ENCODE results near the gene GEMIN4. TPM values are rescaled to one million over a fixed set of nuclear protein-coding genes. Genes with fewer than 3 reads are reported as not detected.

The GEMIN4 gene
- total and polyA plus RNA-seq, 2 donors from 2014 or later, result 4.6 to 14.8 TPM

DNA sequence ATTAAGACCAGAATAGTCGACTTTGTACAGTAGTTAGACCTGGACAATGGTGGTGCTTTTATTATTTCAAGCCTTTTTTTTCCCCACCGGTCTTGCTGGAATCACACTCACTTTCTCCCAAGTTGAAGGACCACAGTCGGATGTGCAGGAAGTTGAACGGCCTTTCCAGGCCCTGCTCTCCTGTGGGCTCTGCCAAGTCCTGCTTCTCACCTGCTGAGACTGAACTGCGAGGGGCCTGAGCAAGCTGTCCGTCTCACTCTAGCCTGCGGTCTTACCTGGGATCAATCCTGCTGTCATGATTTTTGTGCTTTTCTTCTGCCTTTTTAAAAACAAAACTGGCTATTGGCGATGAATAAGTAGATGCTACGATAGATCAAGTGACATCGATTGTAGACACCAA is 18.3 kb downstream of the GEMIN4 start:
- H3K4me1 ChIP-seq (ENCODE audit: control insufficient read depth in 2 of 3, insufficient read depth in 2 of 3, low read depth in 1 of 3, low read length in 3 of 3), result peaks cover 0 to 6% (median 0%) of the 10 kb centered on the region in 3 donors
- H3K27ac ChIP-seq (ENCODE audit: low read depth in 2 of 2, low read length in 2 of 2), result no peak overlapping the region
- H3K4me3 ChIP-seq (ENCODE audit: low read length in 3 of 3), result peak overlapping the region in 2 of 3 donors; percentile 7 to 49
- TF ChIP-seq, protein P1, sequence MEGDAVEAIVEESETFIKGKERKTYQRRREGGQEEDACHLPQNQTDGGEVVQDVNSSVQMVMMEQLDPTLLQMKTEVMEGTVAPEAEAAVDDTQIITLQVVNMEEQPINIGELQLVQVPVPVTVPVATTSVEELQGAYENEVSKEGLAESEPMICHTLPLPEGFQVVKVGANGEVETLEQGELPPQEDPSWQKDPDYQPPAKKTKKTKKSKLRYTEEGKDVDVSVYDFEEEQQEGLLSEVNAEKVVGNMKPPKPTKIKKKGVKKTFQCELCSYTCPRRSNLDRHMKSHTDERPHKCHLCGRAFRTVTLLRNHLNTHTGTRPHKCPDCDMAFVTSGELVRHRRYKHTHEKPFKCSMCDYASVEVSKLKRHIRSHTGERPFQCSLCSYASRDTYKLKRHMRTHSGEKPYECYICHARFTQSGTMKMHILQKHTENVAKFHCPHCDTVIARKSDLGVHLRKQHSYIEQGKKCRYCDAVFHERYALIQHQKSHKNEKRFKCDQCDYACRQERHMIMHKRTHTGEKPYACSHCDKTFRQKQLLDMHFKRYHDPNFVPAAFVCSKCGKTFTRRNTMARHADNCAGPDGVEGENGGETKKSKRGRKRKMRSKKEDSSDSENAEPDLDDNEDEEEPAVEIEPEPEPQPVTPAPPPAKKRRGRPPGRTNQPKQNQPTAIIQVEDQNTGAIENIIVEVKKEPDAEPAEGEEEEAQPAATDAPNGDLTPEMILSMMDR (IDR thresholded peaks at IDR 0.05; ENCODE audit: borderline replicate concordance, extremely low read depth, insufficient read depth), result no peak
- H3K36me3 ChIP-seq (ENCODE audit: control insufficient read depth in 2 of 3, insufficient read depth in 3 of 3, low read length in 3 of 3), result no peaks in the 10 kb centered on the region
- DNase-seq (peak in 1 of 5 donors; percentile 16), FAIRE-seq (no peak)
- intact Hi-C loops (cut with DNase I), result no loop called here
- H3K9me3 ChIP-seq (ENCODE audit: control insufficient read depth in 2 of 3, insufficient read depth in 1 of 3, low read length in 3 of 3), result no peaks in the 10 kb centered on the region
- peak overlapping the region in 1 of 3 donors; percentile 35 for H3K9ac ChIP-seq (ENCODE audit: low read length in 3 of 3)
- H3K27me3 ChIP-seq (ENCODE audit: control insufficient read depth, insufficient read depth, low read length), result no peaks in the 10 kb centered on the region

DNA sequence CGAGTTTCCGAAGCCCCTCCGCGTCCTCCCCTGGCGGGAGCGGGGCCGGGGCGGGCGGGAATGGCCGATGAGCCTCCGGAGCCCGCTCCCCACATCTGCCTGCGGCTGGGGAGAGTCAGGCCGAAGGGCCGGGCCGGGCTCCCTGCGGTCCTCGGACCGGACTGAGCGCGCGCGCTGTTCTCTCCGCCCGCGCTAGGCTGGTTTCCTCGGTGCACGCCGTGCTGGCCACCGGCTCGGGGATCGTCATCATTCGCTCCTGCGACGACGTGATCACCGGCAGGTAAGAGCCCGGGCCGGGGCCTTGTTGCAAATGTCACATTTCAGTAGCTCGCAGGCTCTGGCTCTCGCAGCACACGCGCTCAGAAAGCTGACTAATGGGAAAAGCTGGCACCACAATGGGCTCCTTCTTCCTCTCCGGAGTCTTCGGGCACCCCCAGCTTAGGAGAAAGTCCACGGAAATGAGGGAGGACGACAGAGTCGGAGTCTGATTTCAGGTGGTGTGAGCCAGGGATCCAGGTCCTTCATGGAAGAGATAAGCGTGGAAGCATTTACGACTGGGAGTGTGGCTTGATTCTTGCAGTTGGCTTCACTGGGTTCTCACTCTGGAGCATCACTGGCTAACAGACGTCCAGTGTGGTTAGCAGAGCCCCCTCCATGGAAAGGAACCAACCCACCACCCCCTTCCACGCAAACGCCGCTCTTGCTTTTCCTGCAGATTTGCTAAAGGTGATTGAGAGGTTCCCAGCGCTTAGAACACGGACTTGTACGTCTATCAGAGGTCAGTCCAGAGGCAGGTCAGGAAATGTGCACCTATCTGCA is 19.0 kb downstream of the GEMIN4 start:
- TF ChIP-seq, protein P1 (IDR thresholded peaks at IDR 0.05; ENCODE audit: borderline replicate concordance, extremely low read depth, insufficient read depth), result no peak
- H3K4me1 ChIP-seq (ENCODE audit: control insufficient read depth in 2 of 3, insufficient read depth in 2 of 3, low read depth in 1 of 3, low read length in 3 of 3), result peaks cover 0 to 6% (median 0%) of the 10 kb centered on the region in 3 donors
- peak overlapping the region; percentile 11 to 54 (median 35) for H3K9ac ChIP-seq (ENCODE audit: low read length in 3 of 3)
- FAIRE-seq, result no peak
- no peaks in the 10 kb centered on the region for H3K9me3 ChIP-seq (ENCODE audit: control insufficient read depth in 2 of 3, insufficient read depth in 1 of 3, low read length in 3 of 3)
- peak overlapping the region in 1 of 2 donors; percentile 28 for H3K27ac ChIP-seq (ENCODE audit: low read depth in 2 of 2, low read length in 2 of 2)
- H3K4me3 ChIP-seq (ENCODE audit: low read length in 3 of 3), result peak overlapping the region; percentile 49 to 64 (median 61)
- no peaks in the 10 kb centered on the region for H3K27me3 ChIP-seq (ENCODE audit: control insufficient read depth, insufficient read depth, low read length)
- DNase-seq, result peak; percentile 51 to 87 (median 70)
- H3K36me3 ChIP-seq (ENCODE audit: control insufficient read depth in 2 of 3, insufficient read depth in 3 of 3, low read length in 3 of 3), result no peaks in the 10 kb centered on the region
- intact Hi-C loops (cut with DNase I), result no loop called here

DNA sequence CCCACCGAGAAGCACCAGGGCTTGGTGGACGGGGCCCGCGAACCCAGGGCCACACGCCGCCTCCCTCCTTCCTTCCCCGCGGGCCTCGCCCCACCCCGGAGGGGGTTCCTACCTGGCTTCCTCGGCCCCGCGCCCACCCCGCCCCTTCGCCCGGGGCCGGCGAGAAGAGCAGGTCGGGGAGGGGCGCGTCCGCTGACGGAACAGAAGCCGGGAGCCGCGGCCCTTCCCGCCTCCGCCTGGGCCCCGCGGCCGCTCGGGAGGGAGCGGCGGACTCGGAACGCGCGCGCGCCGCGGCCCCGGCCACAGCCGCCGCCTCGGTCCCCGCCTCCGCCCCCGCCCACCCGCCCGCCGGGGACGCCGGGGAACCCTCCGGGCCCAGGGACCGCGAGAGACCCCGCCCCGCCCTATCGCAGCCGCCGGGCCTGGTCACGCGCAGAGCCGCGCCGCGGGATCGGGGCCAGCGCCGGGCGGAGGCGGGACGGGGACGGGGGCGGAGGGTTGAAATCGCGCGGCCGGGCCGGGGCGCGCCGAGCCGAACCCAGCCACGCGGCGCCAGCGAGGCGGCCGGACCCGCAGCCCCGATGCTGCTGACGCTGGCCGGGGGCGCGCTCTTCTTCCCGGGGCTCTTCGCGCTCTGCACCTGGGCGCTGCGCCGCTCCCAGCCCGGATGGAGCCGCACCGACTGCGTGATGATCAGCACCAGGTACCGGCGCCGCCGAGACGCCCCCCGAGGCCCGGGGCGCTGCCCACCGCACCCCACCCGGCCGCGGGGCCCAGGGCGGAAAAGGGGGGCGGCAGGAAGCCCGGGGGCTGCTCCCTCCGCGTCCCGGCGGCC is 19.8 kb downstream of the GEMIN4 start, which contains the start of gene TLCD3A:
TSS of gene TLCD3A (plus strand) at position 530 of the 835 bp plus-strand sequence. CDS start at position 582, 52 bp downstream.
- Histone ChIP-seq H3K36me3 (ENCODE audit: control insufficient read depth in 2 of 3, insufficient read depth in 3 of 3, low read length in 3 of 3) (no peaks in the 10 kb centered on the region), H3K27ac (ENCODE audit: low read depth in 2 of 2, low read length in 2 of 2) (peak within 1 kb of the TSS in 1 of 2 donors; percentile 28), H3K4me1 (ENCODE audit: control insufficient read depth in 2 of 3, insufficient read depth in 2 of 3, low read depth in 1 of 3, low read length in 3 of 3) (peaks cover 0 to 6% (median 0%) of the 10 kb centered on the region in 3 donors), H3K9ac (ENCODE audit: low read length in 3 of 3) (peak within 1 kb of the TSS; percentile 11 to 54 (median 51)), H3K4me3 (ENCODE audit: low read length in 3 of 3) (peak within 1 kb of the TSS; percentile 61 to 64 (median 61)), H3K9me3 (ENCODE audit: control insufficient read depth in 2 of 3, insufficient read depth in 1 of 3, low read length in 3 of 3) (no peaks in the 10 kb centered on the region), H3K27me3 (ENCODE audit: control insufficient read depth, insufficient read depth, low read length) (no peaks in the 10 kb centered on the region)
- intact Hi-C loops (cut with DNase I), result no loop called here
- TF ChIP-seq, protein P1 (IDR thresholded peaks at IDR 0.05; ENCODE audit: borderline replicate concordance, extremely low read depth, insufficient read depth), result no peak
- FAIRE-seq (no peak), DNase-seq (peak; percentile 60 to 84 (median 76))

Data from kidney (tissue), 14 donors.